ENCODE results near the gene HOXC6.

HOXC6 gene

DNA sequence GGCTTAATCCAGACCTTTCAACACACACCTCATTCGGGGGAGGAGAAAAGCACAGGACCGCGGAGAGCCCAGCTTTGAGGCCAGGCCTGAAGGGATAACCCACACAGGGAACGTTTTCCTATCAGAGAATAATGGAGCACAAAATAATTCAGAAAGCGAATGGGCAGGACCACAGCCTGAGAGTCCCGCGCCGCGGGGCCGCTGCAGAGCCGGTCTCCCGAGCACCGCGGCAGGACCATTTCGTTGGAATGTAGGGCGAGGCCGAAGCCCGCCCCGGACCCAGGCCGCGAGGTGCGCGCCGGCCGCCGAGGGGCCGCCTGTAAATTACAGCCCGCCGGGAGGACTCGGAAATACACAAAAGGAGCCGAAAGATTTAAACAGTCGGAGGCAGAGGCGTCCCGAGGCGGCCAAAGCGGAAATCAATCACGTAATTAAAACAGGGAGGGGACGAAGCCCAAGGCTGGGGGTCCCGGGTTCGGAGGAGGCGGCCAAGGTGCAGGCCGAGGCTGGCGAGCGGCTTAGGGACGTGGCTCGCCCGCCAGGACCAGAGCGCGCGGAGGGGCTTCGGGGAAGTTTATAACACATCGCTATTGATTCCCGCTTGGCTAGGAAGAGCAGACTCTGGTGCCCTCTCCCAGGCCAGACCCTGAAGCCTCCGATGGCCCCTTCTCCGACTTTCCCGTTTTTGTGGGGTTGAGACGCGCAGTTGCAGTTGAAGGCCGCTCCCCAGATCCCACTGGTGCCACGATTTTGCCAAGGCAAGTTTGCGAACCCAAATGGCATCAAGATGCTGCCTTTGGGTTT is 19.1 kb downstream of the HOXC6 start:
- no peak for TF ChIP-seq CTCF (IDR thresholded peaks at IDR 0.05; ENCODE audit: low read depth, low read length)
- Histone ChIP-seq H3K4me1 (peaks cover 25% of the 10 kb centered on the region), H3K36me3 (no peaks in the 10 kb centered on the region), H3K9me3 (no peaks in the 10 kb centered on the region), H3K27me3 (no peaks in the 10 kb centered on the region), H3K4me3 (ENCODE audit: low read depth, low read length) (no peak overlapping the region)
- no peak for DNase-seq

DNA sequence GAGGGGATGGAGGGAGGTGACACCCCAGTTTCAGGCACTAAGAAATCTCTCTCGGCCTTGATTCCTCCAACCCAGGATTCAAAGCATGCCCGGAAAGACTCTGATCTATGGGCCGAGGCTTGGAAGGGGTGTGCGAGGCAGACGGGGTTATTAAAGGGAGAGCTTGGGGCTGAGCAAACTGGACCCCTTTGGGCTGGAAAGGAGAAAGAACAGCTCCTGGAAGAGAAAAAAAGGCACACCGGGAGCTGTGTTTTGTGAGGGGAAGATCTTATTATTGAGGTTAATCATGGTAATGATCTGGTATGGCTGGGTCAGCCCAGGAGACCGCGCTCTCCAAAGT is 19.7 kb downstream of the HOXC6 start:
- H3K4me3 ChIP-seq (ENCODE audit: low read depth, low read length) = no peak overlapping the region
- H3K4me1 ChIP-seq = peaks cover 25% of the 10 kb centered on the region
- H3K36me3 ChIP-seq = no peaks in the 10 kb centered on the region
- TF ChIP-seq CTCF (IDR thresholded peaks at IDR 0.05; ENCODE audit: low read depth, low read length) = no peak
- no peak for DNase-seq
- no peaks in the 10 kb centered on the region for H3K27me3 ChIP-seq
- no peaks in the 10 kb centered on the region for H3K9me3 ChIP-seq

- H3K9me3 ChIP-seq = no peaks in the 10 kb centered on the region
- TF ChIP-seq CTCF (IDR thresholded peaks at IDR 0.05; ENCODE audit: low read depth, low read length) = no peak
- no peaks in the 10 kb centered on the region for H3K27me3 ChIP-seq
- no peak overlapping the region for H3K4me3 ChIP-seq (ENCODE audit: low read depth, low read length)
- peaks cover 24% of the 10 kb centered on the region for H3K4me1 ChIP-seq
- no peak for DNase-seq
- no peaks in the 10 kb centered on the region for H3K36me3 ChIP-seq
Measured at GRCh38 chr12:54048406-54049093, 20.3 kb downstream of the HOXC6 start.

DNA sequence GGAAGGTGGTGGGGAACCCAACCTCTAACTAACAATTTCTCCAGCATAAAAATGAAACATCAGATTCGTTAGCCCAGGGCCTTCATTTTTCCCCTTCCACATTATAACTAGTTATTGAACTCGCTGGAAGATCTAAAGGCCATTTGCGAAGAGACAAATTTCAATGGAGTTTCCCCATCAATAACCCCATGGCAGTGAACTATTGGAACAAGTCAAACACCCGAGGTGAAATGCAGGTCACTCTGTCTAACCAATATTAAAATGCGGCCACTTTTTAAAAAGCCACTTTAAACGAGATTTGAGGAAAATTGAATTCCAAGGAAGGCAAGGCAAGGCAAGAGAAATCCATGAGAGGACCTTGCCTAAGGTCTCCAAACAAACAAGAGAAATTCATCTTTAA is 20.9 kb downstream of the HOXC6 start:
- H3K36me3 ChIP-seq = no peaks in the 10 kb centered on the region
- H3K9me3 ChIP-seq = no peaks in the 10 kb centered on the region
- no peak overlapping the region for H3K4me3 ChIP-seq (ENCODE audit: low read depth, low read length)
- TF ChIP-seq CTCF (IDR thresholded peaks at IDR 0.05; ENCODE audit: low read depth, low read length) = no peak
- no peak for DNase-seq
- H3K27me3 ChIP-seq = no peaks in the 10 kb centered on the region
- peaks cover 21% of the 10 kb centered on the region for H3K4me1 ChIP-seq

DNA sequence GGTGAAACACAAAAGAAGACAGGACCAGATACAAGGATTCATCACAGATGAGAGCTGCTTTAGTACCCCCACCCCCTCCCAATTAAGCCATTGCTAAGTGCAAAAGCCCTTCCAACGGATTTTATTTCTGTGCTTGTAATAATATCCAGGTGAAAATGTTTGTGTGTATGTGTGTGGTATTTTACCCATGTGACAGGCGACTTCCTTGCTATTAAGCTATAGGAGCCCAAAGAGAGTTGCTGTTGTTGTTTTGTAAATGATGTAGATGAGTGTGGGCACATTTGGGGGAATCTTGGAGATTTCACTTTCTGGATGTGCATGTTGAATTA is 22.2 kb downstream of the HOXC6 start:
- Histone ChIP-seq H3K9me3 (no peaks in the 10 kb centered on the region), H3K4me1 (peaks cover 15% of the 10 kb centered on the region), H3K36me3 (no peaks in the 10 kb centered on the region), H3K4me3 (ENCODE audit: low read depth, low read length) (no peak overlapping the region), H3K27me3 (no peaks in the 10 kb centered on the region)
- no peak for DNase-seq
- no peak for TF ChIP-seq CTCF (IDR thresholded peaks at IDR 0.05; ENCODE audit: low read depth, low read length)
